ENCODE measurements around the gene ERP27.

ERP27 gene

GRCh38 chr12:14938301-14938700 is at the start of gene ERP27:
Gene ERP27 (minus strand): TSS chr12:14938537. CDS start chr12:14938508, 29 bp downstream.
- no peak for DNase-seq

DNA sequence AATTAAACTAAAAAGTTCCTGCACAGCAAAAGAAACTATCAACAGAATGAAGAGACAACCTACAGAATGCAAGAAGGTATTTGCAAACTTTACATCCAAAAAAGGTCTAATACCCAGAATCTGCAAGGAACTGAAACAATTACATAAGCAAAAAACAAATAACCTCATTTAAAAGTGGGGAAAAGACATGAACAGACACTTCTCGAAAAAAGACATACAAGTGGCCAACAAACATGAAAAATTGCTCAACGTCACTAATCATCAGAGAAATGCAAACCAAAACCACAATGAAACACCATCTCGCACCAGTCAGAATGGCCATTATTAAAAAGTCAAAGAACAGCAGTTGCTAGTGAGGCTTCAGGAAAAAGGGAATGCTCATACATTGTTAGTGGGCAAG is 49.7 kb upstream of the ERP27 start:
- no peak for DNase-seq

GRCh38 chr12:14986449-14986848 is 48.1 kb upstream of the ERP27 start:
- DNase-seq: no peak

DNA sequence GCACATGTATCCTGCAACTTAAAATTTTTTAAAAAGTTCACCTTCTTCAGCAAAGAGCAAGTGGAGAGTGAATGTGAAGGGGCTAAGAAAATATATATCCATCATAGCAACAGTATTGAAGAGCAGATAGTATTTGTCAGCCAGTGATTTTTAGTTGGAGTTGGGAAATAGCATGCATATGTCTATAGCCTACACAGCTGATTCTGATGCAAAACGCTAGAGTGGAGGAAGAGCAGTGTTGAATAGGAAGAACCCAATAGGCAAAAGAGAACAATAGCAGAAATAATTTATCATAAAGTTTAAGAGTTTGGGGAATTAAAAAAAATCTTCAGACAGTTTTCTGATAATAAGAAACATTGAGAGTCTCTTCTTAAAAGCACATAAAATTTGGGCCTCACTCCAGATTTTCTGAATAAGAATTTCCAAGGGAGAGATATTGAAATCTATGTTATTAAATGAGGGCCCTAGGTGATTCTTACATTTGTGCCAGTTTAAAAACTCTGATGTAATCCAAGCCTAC is 46.5 kb upstream of the ERP27 start:
- no peak for DNase-seq

DNA sequence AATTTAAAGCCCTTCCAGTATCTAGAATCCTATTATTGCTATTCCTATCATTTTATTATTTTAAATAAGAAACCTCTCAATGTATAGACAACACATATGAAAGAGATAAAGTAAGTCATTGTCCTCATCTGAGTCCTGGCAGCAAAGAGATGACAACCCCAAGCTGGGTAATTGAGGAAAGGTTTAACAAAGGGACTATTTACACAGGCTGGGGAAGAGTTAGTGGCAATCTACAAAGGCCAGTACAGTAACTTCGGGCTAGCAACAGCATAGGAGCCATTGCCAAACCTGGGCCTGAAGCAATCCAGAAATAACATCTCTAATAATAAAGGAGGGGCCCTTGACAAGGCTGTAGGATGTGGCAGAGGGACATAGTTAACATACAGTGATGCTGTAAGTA is 45.7 kb upstream of the ERP27 start:
- no peak for DNase-seq

DNA sequence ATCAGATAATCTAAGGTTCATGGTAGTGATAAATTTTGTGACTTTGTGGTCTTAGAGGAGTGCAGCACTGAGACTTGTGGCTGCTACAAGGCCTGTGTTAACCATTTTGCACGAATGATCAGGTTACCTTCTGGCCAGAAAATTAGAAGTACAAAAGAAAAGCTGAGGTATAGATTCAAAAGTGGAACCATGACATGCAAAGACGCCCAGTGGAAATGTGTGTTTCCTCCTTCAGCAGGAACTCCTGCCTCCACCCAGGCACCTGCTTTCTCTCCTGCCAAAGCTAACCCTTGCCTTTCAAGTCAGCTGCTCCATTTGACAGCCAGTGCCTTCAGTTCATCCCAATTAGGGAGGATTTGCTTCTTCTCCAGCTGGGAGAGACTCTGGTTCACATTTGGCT is 44.7 kb upstream of the ERP27 start:
- no peak for DNase-seq

DNA sequence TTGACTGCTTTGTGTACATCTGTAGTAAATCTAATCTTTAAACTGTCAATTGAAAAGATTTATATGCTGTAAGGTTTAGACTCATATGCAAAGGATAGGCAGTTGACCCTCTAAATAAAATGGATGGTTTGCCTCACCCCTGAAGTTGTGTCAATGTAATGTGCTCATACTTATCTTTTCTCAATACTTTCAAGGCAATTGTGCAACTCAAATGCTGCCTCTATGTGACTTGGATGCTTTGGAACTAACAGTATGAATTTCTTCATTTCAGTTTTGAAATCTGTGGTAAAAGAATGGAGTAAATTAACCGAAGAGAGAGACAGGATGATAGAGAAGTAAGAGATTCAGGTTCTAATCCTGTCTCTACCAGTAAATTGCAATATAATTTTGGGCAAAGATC is 44.2 kb upstream of the ERP27 start:
- no peak for DNase-seq

DNA sequence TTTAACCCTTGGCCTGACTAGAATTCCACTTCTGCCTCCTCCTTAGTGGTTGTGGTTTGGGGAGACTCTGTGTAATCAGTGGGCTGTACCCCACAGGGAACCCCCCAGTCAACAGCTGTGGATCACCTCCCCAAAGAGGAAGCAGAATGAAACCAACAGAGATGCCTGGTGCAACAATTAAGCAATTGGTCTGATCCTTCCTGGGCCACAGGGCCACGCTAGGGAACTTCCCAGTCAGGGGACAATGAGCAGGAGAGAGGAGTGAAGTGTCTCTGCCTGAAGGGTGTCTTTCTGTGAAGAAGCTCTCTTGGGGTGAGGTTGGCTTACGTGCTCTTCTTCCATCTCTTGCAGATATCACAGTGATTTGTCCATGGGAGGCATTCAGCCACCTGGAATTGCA is 42.7 kb upstream of the ERP27 start:
- DNase-seq: no peak

DNA sequence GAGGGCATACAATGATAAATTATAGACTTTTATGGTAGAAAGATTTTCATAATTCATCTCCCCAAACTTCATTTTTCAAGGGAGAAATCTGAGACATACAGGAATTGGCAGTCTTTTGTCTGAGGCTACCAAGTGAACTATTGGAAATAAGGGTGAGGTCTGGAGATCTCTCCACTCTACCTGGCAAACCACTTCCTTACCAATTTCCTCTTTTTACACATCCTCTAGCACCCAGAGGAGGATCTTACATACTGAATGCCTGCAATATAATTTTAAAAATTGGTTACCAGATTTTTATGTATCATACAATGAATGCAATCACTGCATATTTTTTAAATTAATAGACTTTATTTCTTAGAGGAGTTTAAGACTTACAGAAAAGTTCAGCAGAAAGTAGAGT is 41.1 kb upstream of the ERP27 start:
- DNase-seq: no peak

GRCh38 chr12:14976658-14977057 is 38.3 kb upstream of the ERP27 start:
- no peak for DNase-seq

DNA sequence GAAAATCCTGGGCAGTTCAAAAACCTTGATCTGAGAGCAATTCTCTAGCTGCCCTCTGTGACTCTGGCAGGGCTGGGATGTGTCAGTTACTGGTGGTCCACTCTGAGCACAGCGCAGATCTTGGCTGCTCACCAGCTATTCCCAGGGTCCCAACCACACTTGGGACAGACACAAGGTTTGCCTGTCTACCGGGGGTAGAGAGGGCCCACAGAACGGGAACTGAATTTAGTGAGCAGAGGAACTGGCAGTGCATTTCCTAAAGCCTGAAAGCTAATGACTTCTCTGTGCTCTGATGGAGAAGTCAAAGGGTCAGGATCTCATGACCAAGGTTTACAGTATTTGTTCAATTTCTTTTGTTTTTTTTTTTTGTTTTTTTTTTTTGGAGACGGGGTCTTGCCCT is 37.1 kb upstream of the ERP27 start:
- DNase-seq: no peak

DNA sequence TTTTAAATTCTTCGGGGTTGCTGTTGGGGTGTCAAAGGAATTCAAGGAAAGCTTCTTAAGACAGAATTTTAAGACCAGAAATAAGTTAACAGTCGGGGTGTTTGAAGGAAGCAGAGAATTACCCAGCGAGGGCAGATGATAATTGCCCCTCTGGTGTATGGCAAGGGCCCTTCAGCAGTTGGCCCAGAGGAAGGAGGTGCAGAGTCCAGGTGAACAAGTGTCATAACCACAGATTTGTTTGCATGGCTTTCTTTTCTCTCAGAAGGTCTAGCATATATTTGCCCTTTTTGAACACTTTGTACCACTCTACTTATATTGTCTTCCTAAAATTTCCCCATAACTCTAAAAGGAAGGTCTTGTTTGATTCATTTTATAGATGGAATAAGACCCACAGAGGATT is 36.3 kb upstream of the ERP27 start:
- DNase-seq: no peak

- DNase-seq: no peak
Observed at GRCh38 chr12:14972816-14973215, 34.5 kb upstream of the ERP27 start, which contains the start of gene PDE6H. Gene PDE6H (plus strand): TSS chr12:14973042. CDS start chr12:14978013, 4,971 bp downstream.

- no peak for DNase-seq
Observed at GRCh38 chr12:14970473-14970872, 32.1 kb upstream of the ERP27 start.

DNA sequence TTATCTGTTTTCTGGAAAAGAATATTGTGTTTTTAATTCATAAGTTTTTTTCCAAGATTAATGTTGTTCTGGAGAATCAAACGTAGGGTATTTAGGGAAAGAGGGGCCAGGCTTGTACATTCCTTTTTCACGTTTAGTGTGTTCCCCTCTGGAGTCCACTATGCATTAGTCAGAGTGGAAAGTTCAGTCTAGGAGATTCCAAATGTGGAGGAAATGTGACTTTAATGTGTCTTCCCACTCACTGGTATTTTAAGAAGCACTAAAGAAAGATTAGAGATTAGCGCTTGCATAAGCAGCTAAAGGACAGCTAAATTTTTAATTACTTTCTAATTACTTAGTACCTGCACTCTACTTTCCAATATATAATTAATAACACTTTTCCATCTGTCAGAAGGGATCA is 30.1 kb upstream of the ERP27 start:
- no peak for DNase-seq

GRCh38 chr12:14965221-14965620 is 26.9 kb upstream of the ERP27 start:
- no peak for DNase-seq

DNA sequence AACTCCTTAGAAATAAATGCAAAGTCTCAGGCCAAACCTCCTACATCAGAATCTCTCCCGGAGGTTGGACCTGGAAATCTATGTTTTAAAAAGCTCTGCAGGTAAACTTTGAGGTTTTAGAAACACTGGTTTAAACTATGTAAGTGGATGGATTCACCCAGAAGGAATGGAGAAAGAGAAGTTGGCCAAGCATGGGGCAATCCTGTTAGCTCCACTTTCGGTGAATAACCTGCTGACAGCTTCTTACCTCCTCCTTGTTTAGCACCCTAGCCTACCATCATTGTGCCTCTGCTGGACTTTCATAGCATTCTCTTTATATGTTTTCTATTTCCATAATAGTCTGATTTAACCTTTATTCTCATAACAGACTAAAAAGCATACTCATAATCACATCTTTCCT is 26.1 kb upstream of the ERP27 start:
- DNase-seq: no peak

DNA sequence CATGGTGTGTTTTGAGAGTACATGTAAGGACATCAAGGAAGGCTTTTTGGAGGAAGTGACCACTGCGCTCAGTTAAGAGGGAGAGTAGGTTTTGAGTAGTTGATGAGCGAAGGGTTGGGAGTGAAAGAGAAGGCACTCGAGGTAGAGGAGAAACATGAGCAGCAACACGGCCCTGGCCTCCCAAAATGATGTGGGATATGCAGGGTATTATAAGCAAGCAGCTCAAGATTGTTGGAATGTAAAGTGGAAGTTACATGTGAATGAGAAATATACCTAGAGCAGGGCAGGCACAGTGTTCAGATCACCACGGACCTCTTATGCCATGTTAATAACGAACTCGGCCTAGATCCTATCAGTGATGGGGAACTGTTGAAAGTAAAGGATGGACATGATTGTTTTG is 25.2 kb upstream of the ERP27 start:
- DNase-seq: no peak

GRCh38 chr12:14962797-14963196 is 24.5 kb upstream of the ERP27 start:
- DNase-seq: no peak

DNA sequence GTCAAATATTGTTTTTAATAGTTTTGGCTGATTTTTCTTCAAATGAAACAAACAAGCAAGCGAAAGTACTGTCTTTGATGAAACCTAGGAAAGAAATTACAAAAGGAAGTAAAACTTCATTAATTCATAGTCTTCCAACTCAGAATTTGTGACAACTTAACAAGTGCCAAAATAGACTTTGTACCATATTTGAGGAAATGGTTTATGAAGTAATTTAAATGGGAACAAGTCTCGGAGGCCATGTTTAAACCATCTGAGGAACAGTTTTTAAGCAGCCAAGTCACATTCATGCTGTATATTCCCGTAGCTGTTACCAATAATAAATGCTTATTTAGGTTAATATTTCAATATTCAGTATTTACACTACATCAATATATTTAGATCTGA is 23.8 kb upstream of the ERP27 start:
- DNase-seq: no peak

DNA sequence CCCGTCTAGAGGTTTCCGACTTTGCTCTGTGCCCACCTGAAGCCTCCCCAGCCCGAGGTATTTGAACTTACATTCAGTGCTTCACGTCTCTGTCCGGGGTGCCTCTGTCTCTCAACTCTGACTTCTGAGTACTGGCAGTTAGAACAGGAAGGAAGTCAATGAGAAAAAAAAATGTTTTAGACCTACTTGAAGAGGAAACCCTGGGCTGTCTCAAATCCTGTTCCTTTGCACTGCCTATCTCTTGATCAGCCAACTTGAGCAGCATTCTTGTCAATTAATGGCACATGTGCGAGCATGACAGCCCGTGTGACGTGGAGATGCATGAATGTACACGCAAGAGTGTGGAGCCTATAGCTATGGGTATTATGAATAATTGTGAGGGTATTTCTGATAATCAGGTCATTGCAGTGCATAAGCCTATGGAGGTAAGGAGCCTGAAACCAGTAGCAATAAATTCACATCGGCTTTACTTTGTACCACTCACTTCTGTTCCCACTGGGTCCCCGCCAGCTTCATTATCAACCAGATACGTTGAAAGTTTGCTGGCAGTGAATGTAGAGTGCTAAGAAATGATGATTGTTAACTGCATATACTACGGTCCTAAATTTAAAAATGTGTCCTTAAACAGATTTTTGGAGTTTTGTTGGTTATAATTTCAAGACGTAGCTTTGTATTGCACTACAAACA is 23.3 kb upstream of the ERP27 start, which contains the start of gene ARHGDIB:
Gene ARHGDIB, minus strand, starts transcription at position 136 of the 687 bp plus-strand sequence. CDS start 10,889 bp downstream, outside the sequence.
- DNase-seq: no peak

- peak in 1 of 2 experiments; percentile 22 for DNase-seq
Observed at GRCh38 chr12:14960548-14961465, 22.5 kb upstream of the ERP27 start.

DNA sequence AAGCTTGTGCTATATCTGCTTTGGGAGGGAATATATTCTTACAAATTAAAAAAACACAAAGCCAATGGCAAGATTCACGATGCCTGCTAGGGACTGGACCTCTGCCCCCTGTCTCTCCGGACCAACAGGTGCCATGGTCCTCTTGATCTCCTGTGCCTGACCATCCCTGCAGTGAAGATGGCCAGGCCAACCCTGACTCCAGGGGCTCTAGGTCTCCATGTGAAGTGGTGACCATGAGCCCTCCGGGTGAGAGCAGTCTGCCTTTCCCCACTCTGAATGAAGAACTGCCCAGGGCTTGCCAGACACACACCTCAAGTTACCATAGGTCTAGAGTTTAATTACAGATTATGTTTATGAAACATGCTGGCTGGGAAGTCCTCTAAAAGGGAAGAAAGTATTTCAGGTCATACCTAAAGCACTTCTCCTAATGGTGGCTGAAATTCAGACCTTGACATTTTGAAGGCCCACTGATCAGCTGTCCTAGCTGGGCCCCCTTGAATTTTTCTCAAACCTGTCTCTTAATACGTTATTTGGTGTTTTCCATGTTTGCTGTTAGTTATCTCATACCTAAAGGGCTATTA is 21.7 kb upstream of the ERP27 start:
- no peak for DNase-seq

DNA sequence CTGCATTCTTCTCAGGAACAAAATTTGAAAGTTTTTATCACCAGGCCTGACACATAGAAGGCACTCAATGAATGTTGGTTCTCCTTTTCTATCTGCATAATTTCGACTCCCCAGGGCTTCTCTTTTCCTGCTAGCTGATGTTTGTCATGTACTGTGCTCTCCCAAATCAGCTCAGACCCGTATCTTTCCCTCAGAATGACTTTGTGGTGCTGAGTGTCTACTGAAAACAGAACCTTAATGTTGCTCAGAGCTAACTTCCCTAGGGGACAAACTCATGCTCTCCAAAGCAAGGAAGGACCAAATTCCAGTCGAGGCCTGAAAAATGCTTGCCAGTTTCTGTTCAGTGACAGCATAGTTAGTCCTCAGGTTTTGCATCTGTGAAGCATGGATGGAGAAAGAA is 21.1 kb upstream of the ERP27 start:
- DNase-seq: no peak

All from SW 1271 (cell line).